IMR-90 (cell line): ENCODE data around the gene PLD5. TPM values are rescaled to one million over a fixed set of nuclear protein-coding genes. Genes with fewer than 3 reads are reported as not detected.

Experiments
- ATAC-seq: fragments of 200-7000 bp; cut with Tn5 transposase; 2 replicates; pipeline ENCODE4 v1.9.1; 2020; ENCODE audit warnings: low read depth, mild to moderate bottlenecking, moderate library complexity
- BruUV-seq: library from RNA; stranded (reverse); fragments of 400-500 nt; replicated peaks from 2 replicates; lab custom pipeline; 2021; lab: Mats Ljungman, UMichigan
- CTCF ChIA-PET: fragments of 300-600 bp; formaldehyde crosslinking; extraction: SDS; loops from one replicate; lab custom pipeline; 2021; ENCODE audit warnings: antibody characterized with exemption; lab: Yijun Ruan, JAX
- POLR2A ChIA-PET: fragments of 300-600 bp; sonication (Branson Sonifier 250); formaldehyde crosslinking; loops from one replicate; lab custom pipeline; 2022; ENCODE audit warnings: antibody characterized with exemption; ENCODE audit not compliant: unreplicated experiment; lab: Charles Lee
- DNase-seq: peaks from one replicate; pipeline ENCODE4 v3.0.0; 2013
- H2AFZ ChIP-seq: replicated peaks from 2 replicates; pipeline ENCODE3; 2013; ENCODE audit warnings: low read length, mild to moderate bottlenecking; ENCODE audit not compliant: poor library complexity
- H2AK5ac ChIP-seq: 2 replicates; pipeline ENCODE4 v1.6.1; 2013; ENCODE audit warnings: low read depth, low read length, inconsistent platforms
- H2AK9ac ChIP-seq: replicated peaks from 2 replicates; pipeline ENCODE3; 2013; ENCODE audit warnings: mild to moderate bottlenecking, low read depth, low read length, moderate library complexity; ENCODE audit not compliant: poor library complexity
- H2BK120ac ChIP-seq: 2 replicates; pipeline ENCODE4 v1.6.1; 2013; ENCODE audit warnings: low read depth, low read length, inconsistent platforms
- H2BK15ac ChIP-seq: 3 replicates; pipeline ENCODE4 v1.6.1; 2013; ENCODE audit warnings: low read depth, low read length, inconsistent platforms
- H2BK20ac ChIP-seq: 2 replicates; pipeline ENCODE4 v1.6.1; 2013; ENCODE audit warnings: low read depth, mild to moderate bottlenecking, inconsistent platforms, low read length, moderate library complexity
- H2BK5ac ChIP-seq: 2 replicates; pipeline ENCODE4 v1.6.1; 2013; ENCODE audit warnings: mild to moderate bottlenecking, low read depth, low read length, inconsistent platforms; ENCODE audit not compliant: poor library complexity, severe bottlenecking
- H3K14ac ChIP-seq: replicated peaks from 2 replicates; pipeline ENCODE4 v1.6.1; 2013; ENCODE audit warnings: low read depth, low read length, inconsistent platforms
- H3K18ac ChIP-seq: 2 replicates; pipeline ENCODE4 v1.6.1; 2013; ENCODE audit warnings: low read depth, low read length, control low read depth
- H3K23ac ChIP-seq: 2 replicates; pipeline ENCODE4 v1.6.1; 2013; ENCODE audit warnings: low read depth, low read length, inconsistent platforms
- H3K27ac ChIP-seq: 2 replicates; pipeline ENCODE4 v1.5.1; 2013; ENCODE audit warnings: mild to moderate bottlenecking, control low read depth, low read length; ENCODE audit not compliant: insufficient read depth
- H3K27me3 ChIP-seq: 2 replicates; pipeline ENCODE4 v1.6.1; 2013; ENCODE audit warnings: low read length; ENCODE audit not compliant: control insufficient read depth, insufficient read depth
- H3K36me3 ChIP-seq: 2 replicates; pipeline ENCODE4 v1.6.1; 2013; ENCODE audit warnings: low read length, mixed read lengths; ENCODE audit not compliant: control insufficient read depth, insufficient read depth
- H3K4ac ChIP-seq: 2 replicates; pipeline ENCODE4 v1.6.1; 2013; ENCODE audit warnings: low read depth, low read length, inconsistent platforms
- H3K4me1 ChIP-seq: 2 replicates; pipeline ENCODE4 v1.6.1; 2013; ENCODE audit warnings: low read length, mixed read lengths; ENCODE audit not compliant: control insufficient read depth, insufficient read depth
- H3K4me2 ChIP-seq: 2 replicates; pipeline ENCODE4 v1.6.1; 2013; ENCODE audit warnings: low read depth, mild to moderate bottlenecking, control low read depth, low read length, moderate library complexity
- H3K4me3 ChIP-seq: 2 replicates; pipeline ENCODE4 v1.5.1; 2013; ENCODE audit warnings: low read depth, mild to moderate bottlenecking, control low read depth, low read length, moderate library complexity; ENCODE audit not compliant: insufficient read depth
- H3K56ac ChIP-seq: 2 replicates; pipeline ENCODE4 v1.6.1; 2013; ENCODE audit warnings: low read length, inconsistent platforms; ENCODE audit not compliant: insufficient read depth; ENCODE audit errors: extremely low read depth
- H3K79me1 ChIP-seq, 2 experiments: 2 replicates each; pipeline ENCODE4 v1.6.1; 2013; ENCODE audit warnings: low read length in 2 of 2, inconsistent platforms in 1 of 2, low read depth in 1 of 2
- H3K9ac ChIP-seq: 2 replicates; pipeline ENCODE4 v1.6.1; 2013; ENCODE audit warnings: low read depth, low read length, control low read depth
- H3K9me1 ChIP-seq: 2 replicates; pipeline ENCODE4 v1.6.1; 2013; ENCODE audit warnings: low read length, inconsistent platforms; ENCODE audit not compliant: insufficient read depth
- H3K9me3 ChIP-seq: 2 replicates; pipeline ENCODE4 v1.6.1; 2013; ENCODE audit warnings: low read length; ENCODE audit not compliant: control insufficient read depth, insufficient read depth
- H4K20me1 ChIP-seq: 2 replicates; pipeline ENCODE4 v1.6.1; 2013; ENCODE audit warnings: low read length, inconsistent platforms; ENCODE audit not compliant: insufficient read depth
- H4K5ac ChIP-seq: 2 replicates; pipeline ENCODE4 v1.6.1; 2013; ENCODE audit warnings: mild to moderate bottlenecking, low read depth, low read length, control low read depth
- H4K8ac ChIP-seq, 2 experiments: 2 replicates each; pipeline ENCODE4 v1.6.1; 2013; ENCODE audit warnings: low read depth in 2 of 2, low read length in 2 of 2, control low read depth in 1 of 2, inconsistent platforms in 1 of 2
- H4K91ac ChIP-seq: 2 replicates; pipeline ENCODE4 v1.6.1; 2013; ENCODE audit warnings: low read depth, low read length, inconsistent platforms; ENCODE audit not compliant: insufficient read depth
- BHLHE40 ChIP-seq: fragments of 150-350 bp; IDR thresholded peaks from 2 replicates; pipeline ENCODE4 v1.6.1; 2016; ENCODE audit warnings: mild to moderate bottlenecking, low read depth, low read length
- CEBPB ChIP-seq: IDR thresholded peaks from 2 replicates; pipeline ENCODE4 v1.6.1; 2012; ENCODE audit warnings: low read depth, low read length, improper control_type of control experiment
- CHD1 ChIP-seq: IDR thresholded peaks from 2 replicates; pipeline ENCODE4 v1.6.1; 2012; ENCODE audit warnings: low read depth, low read length, improper control_type of control experiment
- FOS ChIP-seq: fragments of 150-350 bp; IDR thresholded peaks from 2 replicates; pipeline ENCODE4 v1.6.1; 2016; ENCODE audit warnings: low read depth, low read length
- MAZ ChIP-seq: IDR thresholded peaks from 2 replicates; pipeline ENCODE4 v1.6.1; 2012; ENCODE audit warnings: low read depth, mild to moderate bottlenecking, low read length, improper control_type of control experiment, moderate library complexity, borderline replicate concordance
- MXI1 ChIP-seq: IDR thresholded peaks from 2 replicates; pipeline ENCODE4 v1.6.1; 2012; ENCODE audit warnings: low read depth, mild to moderate bottlenecking, low read length, moderate library complexity, borderline replicate concordance
- POLR2A ChIP-seq: IDR thresholded peaks from 2 replicates; pipeline ENCODE4 v1.6.1; 2012; ENCODE audit warnings: mild to moderate bottlenecking, low read depth, low read length
- RAD21 ChIP-seq: IDR thresholded peaks from 2 replicates; pipeline ENCODE4 v1.6.1; 2012; ENCODE audit warnings: low read length, improper control_type of control experiment
- RCOR1 ChIP-seq: IDR thresholded peaks from 2 replicates; pipeline ENCODE4 v1.6.1; 2012; ENCODE audit warnings: mild to moderate bottlenecking, low read length, improper control_type of control experiment; ENCODE audit not compliant: insufficient replicate concordance
- RFX5 ChIP-seq: IDR thresholded peaks from 2 replicates; pipeline ENCODE4 v1.8.0; 2012; ENCODE audit warnings: low read depth, mild to moderate bottlenecking, low read length, moderate library complexity
- SMC3 ChIP-seq: fragments of 150-350 bp; IDR thresholded peaks from 2 replicates; pipeline ENCODE4 v1.6.1; 2016; ENCODE audit warnings: low read depth, mild to moderate bottlenecking, antibody characterized with exemption, low read length, moderate library complexity
- WGBS, 2 experiments: methylation state at CpG; one replicate each; pipeline versions ENCODE4 v1.1.5 to v1.1.7; 2013; ENCODE audit warnings: missing lambda C conversion rate in 2 of 2; ENCODE audit not compliant: insufficient read length in 1 of 2; ENCODE audit errors: extremely low coverage in 2 of 2; 5-methylcytosine and 5-hydroxymethylcytosine counted together
- dilution Hi-C: fragments of 300-500 bp; cut with HindIII; formaldehyde crosslinking; loops from one replicate; pipeline ENCODE4 v1.14.3; 2018; ENCODE audit warnings: low sequenced_read_pairs; ENCODE audit not compliant: unreplicated experiment
- in situ Hi-C: fragments of 300-500 bp; cut with MboI; formaldehyde crosslinking; loops from 3 replicates; pipeline ENCODE4 v1.14.3; 2019; ENCODE audit warnings: low sequenced_read_pairs, inconsistent platforms, mixed read lengths
- intact Hi-C: fragments of 100-400 bp; cut with micrococcal nuclease; formaldehyde crosslinking; loops from 2 replicates; pipeline ENCODE4 v1.10.0; 2022
- polyA plus RNA-seq, 3 experiments: library from polyadenylated mRNA; depleted of rRNA; stranded (reverse); fragments of >200 nt; gene quantifications; 2 replicates each; pipeline ENCODE4 v1.2.3, GENCODE V29; 2012; ENCODE audit warnings: low replicate concordance in 1 of 3
- total RNA-seq: library from RNA; depleted of rRNA; stranded (reverse); fragments of >200 nt; gene quantifications from 2 replicates; pipeline ENCODE4 v1.2.3, GENCODE V29; 2012
- TF ChIP-seq, protein P1 (sequence below): fragments of 150-350 bp; IDR thresholded peaks from 2 replicates; pipeline ENCODE4 v1.6.1; 2016; ENCODE audit warnings: low read depth, mild to moderate bottlenecking, low read length, moderate library complexity, borderline replicate concordance
- TF ChIP-seq, protein P2 (sequence below): fragments of 150-350 bp; IDR thresholded peaks from 2 replicates; pipeline ENCODE4 v1.6.1; 2017; ENCODE audit warnings: mild to moderate bottlenecking, antibody characterized with exemption, low read length, low read depth
- TF ChIP-seq, protein P3 (sequence below): conservative IDR thresholded peaks from 2 replicates; pipeline ENCODE4 v1.5.1; 2012; ENCODE audit warnings: mild to moderate bottlenecking, low read depth, low read length, improper control_type of control experiment

The PLD5 gene
- total and polyA plus RNA-seq, 2 of the 4 experiments (the other 2 are of a cell fraction): not detected

DNA sequence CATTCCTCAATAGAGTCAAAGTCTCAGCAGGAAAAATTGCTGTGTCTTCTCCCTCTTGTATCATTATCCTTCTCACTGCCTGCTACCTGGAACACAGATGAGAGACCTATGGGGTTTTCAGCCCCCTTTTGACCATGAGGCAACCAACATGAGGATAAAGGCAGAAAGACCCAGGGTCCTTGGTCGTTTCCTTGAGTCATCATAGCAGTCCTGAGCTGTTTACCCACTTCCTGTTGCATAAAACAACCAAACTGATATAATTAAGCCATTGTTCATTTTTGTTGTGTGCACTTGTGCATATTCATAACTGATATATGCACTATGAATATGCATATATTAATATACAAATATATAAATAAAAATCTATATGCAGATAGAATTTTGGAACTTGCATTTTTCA lies 337.3 kb downstream of the PLD5 start:
- Histone ChIP-seq H3K4me3 (no peak overlapping the region), H4K20me1 (no peaks in the 10 kb centered on the region), H2BK120ac (no peak overlapping the region), H3K18ac (no peak overlapping the region), H3K9me3 (peaks cover 15% of the 10 kb centered on the region), H4K5ac (no peak overlapping the region), H3K56ac (no peak overlapping the region), H2BK20ac (no peak overlapping the region), H2BK5ac (no peak overlapping the region), H3K9me1 (no peaks in the 10 kb centered on the region), H3K23ac (no peak overlapping the region), H4K91ac (no peak overlapping the region), H3K4me1 (no peaks in the 10 kb centered on the region), H3K27me3 (no peaks in the 10 kb centered on the region), H3K9ac (no peak overlapping the region), H2AK9ac (no peak overlapping the region), H3K27ac (no peak overlapping the region), H3K4me2 (no peak overlapping the region), H2AFZ (no peak overlapping the region), H3K79me1 (no peaks in the 10 kb centered on the region), H3K4ac (no peak overlapping the region), H3K14ac (no peak overlapping the region), H2BK15ac (no peak overlapping the region), H2AK5ac (no peak overlapping the region), H4K8ac (no peak overlapping the region), H3K36me3 (no peaks in the 10 kb centered on the region)
- DNase-seq: no peak
- in situ Hi-C loops: no loop called here
- POLR2A ChIA-PET: no interaction called here
- dilution Hi-C loops: no loop called here
- no CpG with 5 or more reads among the region's 1 CpG for WGBS, 2 experiments
- BruUV-seq: no TSS peak
- CTCF ChIA-PET: no interaction called here
- ATAC-seq: no peak
- intact Hi-C loops: no loop called here
- TF ChIP-seq POLR2A (no peak), RFX5 (no peak), CHD1 (no peak), CEBPB (no peak), BHLHE40 (no peak), MAZ (no peak), MXI1 (no peak), FOS (no peak), RCOR1 (no peak), RAD21 (no peak), SMC3 (no peak)
- TF ChIP-seq, protein P1, sequence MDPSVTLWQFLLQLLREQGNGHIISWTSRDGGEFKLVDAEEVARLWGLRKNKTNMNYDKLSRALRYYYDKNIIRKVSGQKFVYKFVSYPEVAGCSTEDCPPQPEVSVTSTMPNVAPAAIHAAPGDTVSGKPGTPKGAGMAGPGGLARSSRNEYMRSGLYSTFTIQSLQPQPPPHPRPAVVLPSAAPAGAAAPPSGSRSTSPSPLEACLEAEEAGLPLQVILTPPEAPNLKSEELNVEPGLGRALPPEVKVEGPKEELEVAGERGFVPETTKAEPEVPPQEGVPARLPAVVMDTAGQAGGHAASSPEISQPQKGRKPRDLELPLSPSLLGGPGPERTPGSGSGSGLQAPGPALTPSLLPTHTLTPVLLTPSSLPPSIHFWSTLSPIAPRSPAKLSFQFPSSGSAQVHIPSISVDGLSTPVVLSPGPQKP: no peak
- TF ChIP-seq, protein P2, sequence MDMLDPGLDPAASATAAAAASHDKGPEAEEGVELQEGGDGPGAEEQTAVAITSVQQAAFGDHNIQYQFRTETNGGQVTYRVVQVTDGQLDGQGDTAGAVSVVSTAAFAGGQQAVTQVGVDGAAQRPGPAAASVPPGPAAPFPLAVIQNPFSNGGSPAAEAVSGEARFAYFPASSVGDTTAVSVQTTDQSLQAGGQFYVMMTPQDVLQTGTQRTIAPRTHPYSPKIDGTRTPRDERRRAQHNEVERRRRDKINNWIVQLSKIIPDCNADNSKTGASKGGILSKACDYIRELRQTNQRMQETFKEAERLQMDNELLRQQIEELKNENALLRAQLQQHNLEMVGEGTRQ: no peak
- TF ChIP-seq, protein P3, sequence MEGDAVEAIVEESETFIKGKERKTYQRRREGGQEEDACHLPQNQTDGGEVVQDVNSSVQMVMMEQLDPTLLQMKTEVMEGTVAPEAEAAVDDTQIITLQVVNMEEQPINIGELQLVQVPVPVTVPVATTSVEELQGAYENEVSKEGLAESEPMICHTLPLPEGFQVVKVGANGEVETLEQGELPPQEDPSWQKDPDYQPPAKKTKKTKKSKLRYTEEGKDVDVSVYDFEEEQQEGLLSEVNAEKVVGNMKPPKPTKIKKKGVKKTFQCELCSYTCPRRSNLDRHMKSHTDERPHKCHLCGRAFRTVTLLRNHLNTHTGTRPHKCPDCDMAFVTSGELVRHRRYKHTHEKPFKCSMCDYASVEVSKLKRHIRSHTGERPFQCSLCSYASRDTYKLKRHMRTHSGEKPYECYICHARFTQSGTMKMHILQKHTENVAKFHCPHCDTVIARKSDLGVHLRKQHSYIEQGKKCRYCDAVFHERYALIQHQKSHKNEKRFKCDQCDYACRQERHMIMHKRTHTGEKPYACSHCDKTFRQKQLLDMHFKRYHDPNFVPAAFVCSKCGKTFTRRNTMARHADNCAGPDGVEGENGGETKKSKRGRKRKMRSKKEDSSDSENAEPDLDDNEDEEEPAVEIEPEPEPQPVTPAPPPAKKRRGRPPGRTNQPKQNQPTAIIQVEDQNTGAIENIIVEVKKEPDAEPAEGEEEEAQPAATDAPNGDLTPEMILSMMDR: no peak
